HL-60/S4 treated with phorbol 12-myristate 13-acetate at 8.2 ng/mL for 4 days and 3 days (cell line): ENCODE results near the gene ZMYND10.
"Not testable (repeated sequence)": the region's sequence is repeated elsewhere in the genome, so short reads cannot be mapped to it uniquely, and the experiment has no call there.

ENCODE experiments used
- in situ Hi-C: fragments of 300-500 bp; cut with MboI; formaldehyde crosslinking; loops from 2 replicates; pipeline ENCODE4 v1.15.0; 2022; ENCODE audit warnings: low sequenced_read_pairs

The ZMYND10 gene

DNA sequence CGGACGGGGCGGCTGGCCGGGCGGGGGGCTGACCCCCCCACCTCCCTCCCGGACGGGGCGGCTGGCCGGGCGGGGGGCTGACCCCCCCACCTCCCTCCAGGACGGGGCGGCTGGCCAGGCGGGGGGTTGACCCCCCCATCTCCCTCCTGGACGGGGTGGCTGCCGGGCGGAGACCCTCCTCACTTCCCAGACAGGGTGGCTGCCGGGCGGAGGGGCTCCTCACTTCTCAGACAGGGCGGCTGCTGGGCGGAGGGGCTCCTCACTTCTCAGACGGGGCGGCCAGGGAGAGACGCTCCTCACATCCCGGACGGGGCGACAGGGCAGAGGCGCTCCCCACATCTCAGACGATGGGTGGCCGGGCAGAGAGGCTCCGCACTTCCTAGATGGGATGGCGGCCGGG, 33.5 kb downstream of the ZMYND10 start:
- in situ Hi-C loops, result not testable (repeated sequence)

DNA sequence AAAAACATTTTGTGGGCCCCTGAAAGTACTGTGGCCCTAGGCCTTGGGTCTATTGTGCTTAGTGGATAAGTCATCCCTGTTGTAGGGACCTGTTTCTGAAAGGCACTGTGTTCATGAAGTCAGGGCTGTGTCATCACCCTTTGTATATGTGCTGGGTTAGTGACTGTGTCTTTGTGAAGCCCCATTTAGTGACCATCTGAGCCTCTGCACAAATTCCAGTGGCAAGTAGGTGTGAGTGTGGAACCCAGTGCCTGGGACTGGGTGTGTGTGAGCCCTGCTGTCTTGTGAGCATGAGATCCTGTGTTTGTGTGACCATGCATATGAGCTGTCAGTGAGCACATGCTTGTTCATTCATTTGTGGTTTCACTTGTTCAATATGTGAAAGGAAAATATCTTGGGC, 40.9 kb downstream of the ZMYND10 start:
- in situ Hi-C loops, result no loop called here

- in situ Hi-C loops, result no loop called here
Measured at GRCh38 chr3:50303013-50303815, 42.3 kb downstream of the ZMYND10 start, which contains the start of gene HYAL1. HYAL1 (minus strand) TSS chr3:50303574; CDS start chr3:50302956, 618 bp downstream.

- in situ Hi-C loops, result no loop called here
Measured at GRCh38 chr3:50302095-50303012, 43.2 kb downstream of the ZMYND10 start.

DNA sequence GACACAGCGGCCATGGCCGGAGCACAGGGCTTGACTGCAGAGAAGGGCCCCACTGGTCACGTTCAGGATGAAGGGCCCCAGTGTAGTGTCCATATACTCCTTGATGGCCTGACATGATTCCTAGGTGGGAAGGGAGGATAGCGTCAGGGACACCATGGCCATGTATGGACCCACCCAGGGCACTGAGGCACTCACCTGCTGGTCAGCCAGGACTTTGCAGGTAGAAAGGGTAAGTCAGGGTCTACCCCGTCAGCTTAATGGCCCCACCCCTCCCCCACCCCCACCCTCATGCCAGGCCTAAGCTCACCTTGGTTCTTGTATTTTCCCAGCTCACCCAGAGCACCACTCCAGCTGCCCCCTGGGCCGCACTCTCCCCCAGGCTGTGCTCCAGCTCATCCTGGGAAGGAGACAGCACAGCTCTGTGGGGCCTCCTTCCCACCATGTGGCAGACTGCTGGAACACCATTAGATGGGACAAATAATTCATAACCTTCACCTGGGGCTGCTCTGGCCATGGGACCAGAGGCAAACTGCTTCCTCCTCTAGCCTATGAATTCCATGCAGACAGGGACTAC, 44.8 kb downstream of the ZMYND10 start:
- in situ Hi-C loops, result no loop called here

- in situ Hi-C loops, result no loop called here
Measured at GRCh38 chr3:50299929-50300680, 45.4 kb downstream of the ZMYND10 start.

GRCh38 chr3:50299638-50299928, 45.9 kb downstream of the ZMYND10 start:
- in situ Hi-C loops, result no loop called here

- in situ Hi-C loops, result no loop called here
Measured at GRCh38 chr3:50298836-50299637, 46.5 kb downstream of the ZMYND10 start, which contains the start of the genes HYAL3 and NAA80. HYAL3 (minus strand) TSS chr3:50299405; CDS start chr3:50295602, 3,803 bp downstream. NAA80 (minus strand) TSS chr3:50299405; CDS start chr3:50297463, 1,942 bp downstream.

- in situ Hi-C loops, result no loop called here
Measured at GRCh38 chr3:50297896-50298725, 47.4 kb downstream of the ZMYND10 start.

DNA sequence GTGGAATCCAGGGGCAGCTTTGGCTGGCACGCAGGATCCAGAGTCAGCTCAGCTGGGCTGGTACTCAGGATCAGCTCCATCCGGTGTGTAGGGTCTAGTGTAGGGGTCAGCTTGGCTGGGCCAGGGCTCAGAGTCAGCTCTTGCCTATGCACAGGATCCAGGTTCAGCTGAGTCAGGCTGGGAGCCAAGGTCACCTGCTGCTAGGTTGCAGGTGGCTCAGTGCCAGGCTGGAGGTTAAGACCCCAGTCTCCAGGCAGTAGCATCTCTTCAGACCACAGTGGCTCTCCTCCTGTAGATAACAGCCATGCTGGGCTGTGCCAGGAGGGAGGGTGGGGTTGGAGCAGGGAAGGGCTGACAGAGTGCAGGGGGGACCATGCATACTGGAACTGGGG, 48.2 kb downstream of the ZMYND10 start:
- in situ Hi-C loops, result no loop called here

- in situ Hi-C loops, result no loop called here
Measured at GRCh38 chr3:50296721-50297383, 48.7 kb downstream of the ZMYND10 start.

- in situ Hi-C loops, result no loop called here
Measured at GRCh38 chr3:50295553-50296431, 49.7 kb downstream of the ZMYND10 start.

DNA sequence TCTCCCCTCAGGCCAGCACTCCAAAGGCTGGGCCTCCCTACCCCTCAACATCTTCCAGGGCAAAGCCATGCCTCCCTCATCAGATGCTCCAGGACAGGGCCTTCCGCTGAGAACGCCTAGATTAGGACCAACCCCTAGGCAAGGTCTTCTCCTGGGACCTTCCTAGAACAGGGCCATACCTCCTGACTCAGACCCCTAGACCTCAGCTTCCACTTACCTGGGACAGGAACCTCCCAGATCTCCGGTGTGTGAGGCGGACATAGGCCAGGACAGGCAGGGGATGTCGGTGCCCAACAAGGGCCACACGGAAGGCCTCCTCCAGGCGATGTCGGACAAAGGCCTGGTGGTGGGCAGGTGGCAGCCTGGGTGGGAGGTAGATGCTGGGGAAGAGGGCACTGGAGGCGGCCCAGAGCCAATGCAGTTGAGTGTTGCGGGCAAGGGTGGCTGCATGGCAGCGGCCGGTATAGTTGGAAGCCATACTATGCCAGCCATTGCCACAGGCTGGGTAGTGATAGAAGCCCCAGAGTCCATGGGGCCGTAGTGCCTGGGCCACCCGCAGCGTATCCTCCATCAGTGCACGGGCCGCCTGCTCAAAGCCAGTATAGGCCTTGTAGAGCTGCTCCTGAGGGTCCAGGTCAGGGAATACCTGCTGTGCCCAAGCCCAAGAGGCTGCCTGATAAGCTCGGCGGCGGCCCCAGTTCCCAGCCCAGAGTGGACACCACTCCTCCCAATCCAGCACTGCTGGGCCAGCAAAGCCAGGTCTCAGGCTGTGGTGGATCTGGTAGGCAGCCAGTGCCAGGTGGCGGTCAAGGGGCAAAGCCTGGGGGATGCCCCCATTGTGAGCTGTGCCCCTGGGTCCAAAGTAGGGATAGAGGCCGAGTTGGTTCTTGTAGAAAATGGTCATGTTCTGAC, 50.8 kb downstream of the ZMYND10 start:
- in situ Hi-C loops, result no loop called here

DNA sequence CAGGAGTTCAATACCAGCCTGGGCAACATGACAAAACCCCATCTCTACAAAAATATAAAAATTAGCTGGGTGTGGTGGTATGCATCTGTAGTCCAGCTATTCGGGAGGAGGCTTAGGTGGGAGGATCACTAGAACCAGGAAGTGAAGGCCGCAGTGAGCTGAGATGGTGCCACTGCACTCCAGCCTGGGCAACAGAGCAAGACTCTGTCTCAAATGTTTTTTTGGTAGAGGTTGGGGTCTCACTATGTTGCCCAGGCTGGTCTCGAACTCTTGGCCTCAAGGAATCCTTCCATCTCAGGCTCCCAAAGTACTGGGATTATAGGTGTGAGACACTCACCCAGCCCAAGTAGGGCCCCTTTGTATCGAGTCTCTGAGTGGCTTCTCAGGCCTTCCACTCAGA, 51.4 kb downstream of the ZMYND10 start:
- in situ Hi-C loops, result no loop called here

GRCh38 chr3:50293079-50293801, 52.3 kb downstream of the ZMYND10 start:
- in situ Hi-C loops, result no loop called here
